GM12878 (cell line): ENCODE results near the gene HYI. TPM values are rescaled to one million over a fixed set of nuclear protein-coding genes. Genes with fewer than 3 reads are reported as not detected.
A peak's percentile ranks its signal among the peaks of the same experiment; 100 is the strongest.

Experiments used
- ATAC-seq: fragments of 200-7000 bp; cut with Tn5 transposase; 3 replicates; pipeline ENCODE4 v1.9.1; 2020; ENCODE audit warnings: mild to moderate bottlenecking, moderate library complexity
- BruUV-seq: library from RNA; stranded (reverse); fragments of 400-500 nt; replicated peaks from 2 replicates; lab custom pipeline; 2021; lab: Mats Ljungman, UMichigan
- CTCF ChIA-PET: fragments of 300-600 bp; sonication (Branson Sonifier 250); formaldehyde crosslinking; extraction: SDS; loops from one replicate; lab custom pipeline; 2021; ENCODE audit warnings: inconsistent platforms; lab: Yijun Ruan, JAX
- POLR2A ChIA-PET: fragments of 350-600 bp; formaldehyde crosslinking; extraction: SDS; loops from one replicate; lab custom pipeline; 2021; ENCODE audit warnings: inconsistent platforms; lab: Charles Lee
- RAD21 ChIA-PET: fragments of 300-600 bp; sonication (Branson Sonifier 250); formaldehyde crosslinking; loops from one replicate; lab custom pipeline; 2023; ENCODE audit warnings: antibody characterized with exemption; ENCODE audit not compliant: unreplicated experiment; lab: Charles Lee
- SMC1A ChIA-PET: fragments of 300-600 bp; sonication (Branson Sonifier 250); formaldehyde crosslinking; loops from one replicate; lab custom pipeline; 2023; ENCODE audit not compliant: unreplicated experiment, uncharacterized antibody; lab: Charles Lee
- DNase-seq: peaks from one replicate; pipeline ENCODE4 v3.0.0-alpha.2; 2011; ENCODE audit warnings: low read depth, low spot score
- FAIRE-seq: peaks from 3 replicates; lab custom pipeline; 2011; peaks lifted over from hg19 to GRCh38; lab: Jason Lieb, UNC
- H2AFZ ChIP-seq: 2 replicates; pipeline ENCODE4 v1.6.0; 2011; ENCODE audit warnings: low read depth, low read length, control low read depth; ENCODE audit not compliant: control insufficient read depth
- H3K27ac ChIP-seq: 2 replicates; pipeline ENCODE4 v1.5.1; 2011; ENCODE audit warnings: control low read depth; ENCODE audit not compliant: control insufficient read depth, insufficient read depth
- H3K27me3 ChIP-seq, 2 experiments: replicated peaks in 1 of 2; 2 replicates each; pipeline versions ENCODE4 v1.6.0 to v1.6.1; 2011; ENCODE audit warnings: low read length in 1 of 2; ENCODE audit not compliant: control insufficient read depth in 2 of 2, insufficient read depth in 2 of 2
- H3K36me3 ChIP-seq, 2 experiments: 2 replicates each; pipeline ENCODE4 v1.5.1; 2011; ENCODE audit warnings: low read length in 1 of 2; ENCODE audit not compliant: control insufficient read depth in 2 of 2, insufficient read depth in 2 of 2
- H3K4me1 ChIP-seq: 2 replicates; pipeline ENCODE4 v1.6.1; 2011; ENCODE audit warnings: mild to moderate bottlenecking, low read length, moderate library complexity, mixed read lengths; ENCODE audit not compliant: control insufficient read depth, insufficient read depth
- H3K4me2 ChIP-seq: 2 replicates; pipeline ENCODE4 v1.6.0; 2011; ENCODE audit warnings: control low read depth; ENCODE audit not compliant: control insufficient read depth, insufficient read depth
- H3K4me3 ChIP-seq: fragments of 200-600 bp; sonication (generic); 2 replicates; pipeline ENCODE4 v1.5.1; 2016
- H3K79me2 ChIP-seq: 2 replicates; pipeline ENCODE4 v1.6.0; 2011; ENCODE audit warnings: low read length; ENCODE audit not compliant: control insufficient read depth, insufficient read depth
- H3K9ac ChIP-seq: 2 replicates; pipeline ENCODE4 v1.8.0; 2011; ENCODE audit warnings: low read length, control low read depth, mixed read lengths; ENCODE audit not compliant: control insufficient read depth, insufficient read depth
- H3K9me3 ChIP-seq: replicated peaks from 3 replicates; pipeline ENCODE4 v1.5.1; 2011; ENCODE audit warnings: mild to moderate bottlenecking, low read length; ENCODE audit not compliant: control insufficient read depth, insufficient read depth
- H4K20me1 ChIP-seq: 2 replicates; pipeline ENCODE4 v1.6.0; 2011; ENCODE audit not compliant: control insufficient read depth, insufficient read depth
- FOS ChIP-seq: IDR thresholded peaks from 3 replicates; pipeline ENCODE4 v1.6.1; 2011; ENCODE audit warnings: borderline replicate concordance; ENCODE audit not compliant: insufficient read length; ENCODE audit errors: extremely low read depth
- FOXM1 ChIP-seq: IDR thresholded peaks from 2 replicates; pipeline ENCODE4 v1.6.1; 2012; ENCODE audit warnings: low read depth, mild to moderate bottlenecking, inconsistent platforms, low read length, moderate library complexity
- HCFC1 ChIP-seq: fragments of 150-350 bp; IDR thresholded peaks from 2 replicates; pipeline ENCODE4 v1.6.1; 2014; ENCODE audit warnings: low read length
- HDAC2 ChIP-seq: fragments of 200-600 bp; sonication (generic); IDR thresholded peaks from 2 replicates; pipeline ENCODE4 v1.6.1; 2017
- HDAC6 ChIP-seq: fragments of 200-600 bp; sonication (generic); IDR thresholded peaks from one replicate; pipeline ENCODE4 v1.8.0; 2017; ENCODE audit warnings: antibody characterized with exemption; ENCODE audit not compliant: unreplicated experiment
- MYC ChIP-seq: IDR thresholded peaks from 2 replicates; pipeline ENCODE4 v1.6.1; 2011; ENCODE audit warnings: mild to moderate bottlenecking, low read length, moderate library complexity, inconsistent platforms; ENCODE audit not compliant: insufficient read depth, insufficient replicate concordance, insufficient read length, severe bottlenecking
- RFX5 ChIP-seq: IDR thresholded peaks from 2 replicates; pipeline ENCODE4 v1.6.1; 2011; ENCODE audit warnings: low read depth, low read length, improper control_type of control experiment
- RUNX3 ChIP-seq: IDR thresholded peaks from 2 replicates; pipeline ENCODE4 v1.6.1; 2012; ENCODE audit warnings: low read length, inconsistent platforms
- ZNF217 ChIP-seq: fragments of 450-650 bp; IDR thresholded peaks from 2 replicates; pipeline ENCODE4 v1.6.1; 2017; ENCODE audit warnings: antibody characterized with exemption, mild to moderate bottlenecking
- WGBS: methylation state at CpG from one replicate; pipeline ENCODE4 v1.1.6; 2016; ENCODE audit warnings: low lambda C conversion rate; ENCODE audit not compliant: insufficient replicate concordance, insufficient coverage; ENCODE audit errors: missing lambda C conversion rate; 5-methylcytosine and 5-hydroxymethylcytosine counted together
- in situ Hi-C: fragments of 300-500 bp; cut with MboI; formaldehyde crosslinking; loops from 9 replicates; pipeline ENCODE4 v1.14.3; 2018; ENCODE audit warnings: mixed read lengths
- intact Hi-C: fragments of 100-400 bp; cut with micrococcal nuclease; formaldehyde crosslinking; loops from one replicate; pipeline ENCODE4 v1.14.2; 2022; ENCODE audit not compliant: unreplicated experiment
- polyA plus RNA-seq, 11 experiments: library from polyadenylated mRNA; depleted of rRNA in 4 of 11; unstranded in 6 of 11; stranded (reverse) in 5 of 11; fragments of >200 nt; fragmentation: Nextera tagmentation in 4 of 11; fragmentation: Illumina TruSeq in 1 of 11; extraction: Ambion mirVana in 4 of 11; extraction: Trizol in 1 of 11; gene quantifications; 1 replicate in 1 of 11; 2 replicates in 10 of 11; pipeline versions ENCODE4 v1.2.1 to v1.2.3, GENCODE V29; 2011 to 2016; ENCODE audit warnings: inconsistent platforms in 2 of 11, missing spikeins in 2 of 11, low read depth in 1 of 11
- total RNA-seq, 4 experiments: library from RNA; depleted of rRNA in 3 of 4; stranded (reverse); fragments of >200 nt in 3 of 4; fragmentation: Illumina TruSeq in 1 of 4; extraction: Trizol in 1 of 4; gene quantifications; 2 replicates each; pipeline versions ENCODE4 v1.2.1 to v1.2.3, GENCODE V29; 2013 to 2021
- TF ChIP-seq, protein P1 (sequence below): IDR thresholded peaks from 2 replicates; pipeline ENCODE4 v1.6.1; 2011; ENCODE audit warnings: borderline replicate concordance, low read depth, mild to moderate bottlenecking, moderate library complexity, mixed read lengths, low read length; ENCODE audit not compliant: insufficient read depth; ENCODE audit errors: extremely low read length
- TF ChIP-seq, protein P2 (sequence below): IDR thresholded peaks from 2 replicates; pipeline ENCODE4 v1.6.1; 2012; ENCODE audit warnings: low read length, inconsistent platforms
- TF ChIP-seq, protein P3 (sequence below): fragments of 450-650 bp; IDR thresholded peaks from 2 replicates; pipeline ENCODE4 v1.6.1; 2016; ENCODE audit warnings: mild to moderate bottlenecking

HYI gene
- total and polyA plus RNA-seq, 10 of the 15 experiments (the other 5 are each of a cell fraction or from before 2014, with no cell fraction given) = 0.27 to 5.5 (median 2.0) TPM

DNA sequence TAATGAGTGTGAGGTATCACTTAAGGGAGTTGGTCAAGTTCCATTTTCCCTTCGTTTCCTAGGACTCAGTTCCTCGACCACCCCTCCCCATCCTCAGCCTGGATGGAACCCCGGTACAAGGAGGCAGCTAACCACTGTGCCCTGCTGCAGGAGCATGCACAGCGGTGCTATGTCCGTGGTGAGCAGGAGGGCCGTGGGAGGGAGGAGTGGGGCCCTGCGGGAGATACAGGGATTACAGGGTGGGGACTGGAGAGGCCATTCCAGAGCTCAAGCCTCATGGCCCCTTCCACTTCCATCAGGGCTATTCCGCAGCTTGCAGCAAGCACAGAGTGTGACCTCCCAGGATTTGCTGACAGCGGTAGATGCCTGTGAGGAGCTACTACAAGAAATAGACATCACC lies 25.8 kb downstream of the HYI start:
- Histone ChIP-seq H3K4me1 (no peaks in the 10 kb centered on the region), H3K79me2 (no peaks in the 10 kb centered on the region), H3K27ac (no peak overlapping the region), H3K27me3 (no peaks in the 10 kb centered on the region), H4K20me1 (no peaks in the 10 kb centered on the region), H2AFZ (no peak overlapping the region), H3K9me3 (no peaks in the 10 kb centered on the region), H3K4me2 (no peak overlapping the region), H3K36me3 (peaks cover 40 to 41% of the 10 kb centered on the region in 2 experiments)
- RAD21 ChIA-PET = no interaction called here
- FAIRE-seq (no peak), DNase-seq (no peak)
- intact Hi-C loops = no loop called here
- CTCF ChIA-PET = interaction anchor here (1.0 to 1.2 kb wide), 3 partner anchors 13 to 201 kb away, joined by 3 to 4 read pairs (median 4); no protein-coding TSS in a partner anchor
- TSS peak; percentile 30 for BruUV-seq
- POLR2A ChIA-PET = no interaction called here
- in situ Hi-C loops = no loop called here
- TF ChIP-seq MYC (no peak), ZNF217 (no peak), HDAC2 (no peak), HDAC6 (no peak)
- TF ChIP-seq, all 136 proteins: peak for 0
- Histone ChIP-seq H3K9ac (no peak overlapping the region), H3K4me3 (no peak overlapping the region)
- no peak for ATAC-seq
- 94% methylated on average over 9 of the region's 9 CpGs for WGBS
- SMC1A ChIA-PET = interaction anchor here (1.0 to 1.1 kb wide), 2 partner anchors 27 to 93 kb away, joined by 3 read pairs; no protein-coding TSS in a partner anchor

DNA sequence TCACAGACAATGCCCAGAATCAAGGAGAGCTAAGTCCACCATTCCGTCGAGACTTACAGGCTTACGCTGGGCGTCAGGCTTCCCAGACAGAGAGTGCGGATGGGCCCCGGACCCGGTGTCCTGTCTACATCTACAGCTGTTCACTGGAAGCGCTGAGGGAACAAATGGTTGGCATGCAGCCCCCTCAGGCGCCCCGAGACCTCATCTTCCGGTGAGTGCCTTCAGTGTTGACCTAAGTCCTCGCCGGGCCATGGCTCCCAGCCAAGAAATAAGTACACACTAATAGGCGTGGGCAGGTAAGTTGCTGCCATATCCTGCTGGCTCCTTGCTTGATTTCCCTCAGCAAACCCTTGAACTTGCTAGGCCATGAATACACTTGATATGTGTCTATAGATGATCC lies 26.2 kb downstream of the HYI start:
- 96% methylated on average over 10 of the region's 14 CpGs for WGBS
- no peak overlapping the region for H3K9ac ChIP-seq
- ATAC-seq = no peak
- intact Hi-C loops = no loop called here
- TF ChIP-seq FOS = no peak
- TF ChIP-seq, protein P1, sequence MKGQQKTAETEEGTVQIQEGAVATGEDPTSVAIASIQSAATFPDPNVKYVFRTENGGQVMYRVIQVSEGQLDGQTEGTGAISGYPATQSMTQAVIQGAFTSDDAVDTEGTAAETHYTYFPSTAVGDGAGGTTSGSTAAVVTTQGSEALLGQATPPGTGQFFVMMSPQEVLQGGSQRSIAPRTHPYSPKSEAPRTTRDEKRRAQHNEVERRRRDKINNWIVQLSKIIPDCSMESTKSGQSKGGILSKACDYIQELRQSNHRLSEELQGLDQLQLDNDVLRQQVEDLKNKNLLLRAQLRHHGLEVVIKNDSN = no peak
- TF ChIP-seq MYC = no peak
- no peak for TF ChIP-seq FOXM1
- no peak for TF ChIP-seq HDAC2
- TF ChIP-seq, protein P2, sequence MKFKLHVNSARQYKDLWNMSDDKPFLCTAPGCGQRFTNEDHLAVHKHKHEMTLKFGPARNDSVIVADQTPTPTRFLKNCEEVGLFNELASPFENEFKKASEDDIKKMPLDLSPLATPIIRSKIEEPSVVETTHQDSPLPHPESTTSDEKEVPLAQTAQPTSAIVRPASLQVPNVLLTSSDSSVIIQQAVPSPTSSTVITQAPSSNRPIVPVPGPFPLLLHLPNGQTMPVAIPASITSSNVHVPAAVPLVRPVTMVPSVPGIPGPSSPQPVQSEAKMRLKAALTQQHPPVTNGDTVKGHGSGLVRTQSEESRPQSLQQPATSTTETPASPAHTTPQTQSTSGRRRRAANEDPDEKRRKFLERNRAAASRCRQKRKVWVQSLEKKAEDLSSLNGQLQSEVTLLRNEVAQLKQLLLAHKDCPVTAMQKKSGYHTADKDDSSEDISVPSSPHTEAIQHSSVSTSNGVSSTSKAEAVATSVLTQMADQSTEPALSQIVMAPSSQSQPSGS = no peak
- TF ChIP-seq RFX5 = no peak
- no peak for TF ChIP-seq HCFC1
- TF ChIP-seq RUNX3 = no peak
- TF ChIP-seq, protein P3, sequence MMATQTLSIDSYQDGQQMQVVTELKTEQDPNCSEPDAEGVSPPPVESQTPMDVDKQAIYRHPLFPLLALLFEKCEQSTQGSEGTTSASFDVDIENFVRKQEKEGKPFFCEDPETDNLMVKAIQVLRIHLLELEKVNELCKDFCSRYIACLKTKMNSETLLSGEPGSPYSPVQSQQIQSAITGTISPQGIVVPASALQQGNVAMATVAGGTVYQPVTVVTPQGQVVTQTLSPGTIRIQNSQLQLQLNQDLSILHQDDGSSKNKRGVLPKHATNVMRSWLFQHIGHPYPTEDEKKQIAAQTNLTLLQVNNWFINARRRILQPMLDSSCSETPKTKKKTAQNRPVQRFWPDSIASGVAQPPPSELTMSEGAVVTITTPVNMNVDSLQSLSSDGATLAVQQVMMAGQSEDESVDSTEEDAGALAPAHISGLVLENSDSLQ = no peak
- CTCF ChIA-PET = interaction anchor here (1.2 kb wide), 1 partner anchor 201 kb away, joined by 3 read pairs; no protein-coding TSS in a partner anchor
- in situ Hi-C loops = no loop called here
- no peaks in the 10 kb centered on the region for H3K4me1 ChIP-seq
- no peaks in the 10 kb centered on the region for H4K20me1 ChIP-seq
- POLR2A ChIA-PET = no interaction called here
- no peaks in the 10 kb centered on the region for H3K27me3 ChIP-seq
- H3K9me3 ChIP-seq = no peaks in the 10 kb centered on the region
- no peak overlapping the region for H3K4me2 ChIP-seq
- FAIRE-seq = no peak
- RAD21 ChIA-PET = no interaction called here
- SMC1A ChIA-PET = interaction anchor here (1.1 kb wide), 1 partner anchor 93 kb away, joined by 3 read pairs; no protein-coding TSS in a partner anchor
- no TSS peak for BruUV-seq
- no peak for DNase-seq
- no peak overlapping the region for H2AFZ ChIP-seq
- H3K79me2 ChIP-seq = no peaks in the 10 kb centered on the region
- H3K4me3 ChIP-seq = no peak overlapping the region
- peaks cover 36 to 38% of the 10 kb centered on the region in 2 experiments for H3K36me3 ChIP-seq
- no peak overlapping the region for H3K27ac ChIP-seq
